Spinal cord (tissue), 10 donors: ENCODE data around the gene TARS1. TPM values are rescaled to one million over a fixed set of nuclear protein-coding genes. Genes with fewer than 3 reads are reported as not detected.
A peak's percentile ranks its signal among the peaks of the same experiment; 100 is the strongest.
"Not testable (repeated sequence)": the region's sequence is repeated elsewhere in the genome, so short reads cannot be mapped to it uniquely, and the experiment has no call there.

Source experiments
- DNase-seq, 6 donors: peaks; one replicate each; pipeline versions ENCODE4 v3.0.0 to v3.0.0-alpha.2; 2013 to 2015; ENCODE audit warnings: low spot score in 6 of 6, low read depth in 4 of 6
- H3K27ac ChIP-seq: one replicate; pipeline ENCODE4 v1.5.1; 2013; ENCODE audit warnings: low read depth, low read length, control low read depth
- H3K27me3 ChIP-seq: one replicate; pipeline ENCODE4 v1.6.1; 2013; ENCODE audit warnings: low read length; ENCODE audit not compliant: control insufficient read depth, insufficient read depth
- H3K36me3 ChIP-seq: one replicate; pipeline ENCODE4 v1.6.1; 2013; ENCODE audit warnings: low read length; ENCODE audit not compliant: control insufficient read depth, insufficient read depth
- H3K4me1 ChIP-seq: one replicate; pipeline ENCODE4 v1.6.1; 2013; ENCODE audit warnings: low read length; ENCODE audit not compliant: control insufficient read depth, insufficient read depth
- H3K4me3 ChIP-seq: one replicate; pipeline ENCODE4 v1.5.1; 2013; ENCODE audit warnings: low read depth, low read length, control low read depth
- H3K9me3 ChIP-seq: one replicate; pipeline ENCODE4 v1.6.1; 2013; ENCODE audit warnings: low read length; ENCODE audit not compliant: control insufficient read depth, insufficient read depth
- WGBS: methylation state at CpG from one replicate; pipeline ENCODE4 v1.1.5; 2013; ENCODE audit warnings: missing lambda C conversion rate; ENCODE audit not compliant: insufficient coverage; 5-methylcytosine and 5-hydroxymethylcytosine counted together
- polyA plus RNA-seq, 2 donors: library from polyadenylated mRNA; unstranded; fragments of 120-200 nt; gene quantifications; one replicate each; pipeline ENCODE4 v1.2.1, GENCODE V29; 2013; ENCODE audit not compliant: insufficient read length in 2 of 2
- total RNA-seq, 2 donors: library from RNA; depleted of rRNA in 1 of 2; stranded (reverse); fragments of 120-200 nt in 1 of 2; fragments of >200 nt in 1 of 2; gene quantifications; one replicate each; pipeline versions ENCODE4 v1.2.3 to v1.2.4, GENCODE V29; 2013 to 2014
- donor health status: healthy.

The TARS1 gene
- total and polyA plus RNA-seq, 4 donors = 83.9 to 117 (median 98.9) TPM

GRCh38 chr5:33435893-33436490 is 4.8 kb upstream of the TARS1 start:
- H3K4me1 ChIP-seq, H3K4me3 ChIP-seq, H3K36me3 ChIP-seq, H3K27me3 ChIP-seq, H3K27ac ChIP-seq, H3K9me3 ChIP-seq: not testable (repeated sequence)
- WGBS = 0% methylated on average over 1 of the region's 5 CpGs
- DNase-seq = peak in 4 of 6 donors; percentile 62 to 85 (median 73)

- no peak overlapping the region for H3K27ac ChIP-seq
These were observed 1.8 kb upstream of the TARS1 start for GRCh38 chr5:33438996-33439395.

DNA sequence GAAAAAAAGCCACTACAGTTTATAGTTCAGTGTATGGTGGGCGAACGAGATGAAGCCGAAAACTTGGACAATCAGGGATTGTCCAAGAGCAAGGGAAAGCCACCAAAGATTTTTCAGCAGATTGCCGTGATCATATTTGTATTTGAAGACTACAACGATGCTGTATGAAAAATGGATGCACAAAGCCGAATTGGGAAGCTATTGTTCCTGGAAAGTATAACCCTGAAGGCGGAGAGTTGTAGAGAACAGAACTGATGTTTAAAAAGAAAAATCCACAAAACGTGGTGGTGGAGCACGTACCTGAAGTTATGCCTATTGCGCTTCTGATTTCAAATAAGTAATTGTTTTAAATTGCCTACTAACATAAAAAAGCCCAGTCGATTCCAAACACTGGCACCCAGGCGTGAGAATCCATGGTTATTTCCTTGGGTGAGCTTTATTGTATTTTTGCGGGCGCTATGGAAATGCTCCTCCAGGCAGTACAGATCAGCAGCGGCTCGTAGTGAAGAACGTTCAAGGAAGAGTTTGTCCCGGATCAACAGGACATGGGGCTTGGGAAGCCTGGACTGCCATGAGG is 772 bp upstream of the TARS1 start:
- Histone ChIP-seq H3K27ac (peak overlapping the region; percentile 98), H3K4me1 (peaks cover 9% of the 10 kb centered on the region), H3K36me3 (peaks cover 3% of the 10 kb centered on the region), H3K4me3 (peak overlapping the region; percentile 95), H3K9me3 (no peaks in the 10 kb centered on the region), H3K27me3 (no peaks in the 10 kb centered on the region)
- DNase-seq = peak in 2 of 6 donors; percentile 11 to 44
- WGBS = under 1% methylated on average over 11 of the region's 18 CpGs

More at GRCh38 chr5:33438996-33439395, 1.8 kb upstream of the TARS1 start:
- H3K27me3 ChIP-seq = no peaks in the 10 kb centered on the region
- no CpG with 5 or more reads among the region's 6 CpGs for WGBS
- peaks cover 9% of the 10 kb centered on the region for H3K4me1 ChIP-seq
- H3K36me3 ChIP-seq = peaks cover 3% of the 10 kb centered on the region
- peak overlapping the region; percentile 95 for H3K4me3 ChIP-seq
- no peaks in the 10 kb centered on the region for H3K9me3 ChIP-seq
- DNase-seq = no peak

- peak in 2 of 6 donors; percentile 19 to 25 for DNase-seq
- Histone ChIP-seq H3K36me3 (peaks cover 3% of the 10 kb centered on the region), H3K9me3 (no peaks in the 10 kb centered on the region), H3K27me3 (no peaks in the 10 kb centered on the region), H3K27ac (peak overlapping the region; percentile 98), H3K4me1 (peaks cover 9% of the 10 kb centered on the region), H3K4me3 (peak overlapping the region; percentile 95)
- under 1% methylated on average over 22 of the region's 22 CpGs for WGBS
These were observed 744 bp downstream of the TARS1 start for GRCh38 chr5:33441241-33442177.

- Histone ChIP-seq H3K4me1 (peaks cover 15% of the 10 kb centered on the region), H3K36me3 (peaks cover 7% of the 10 kb centered on the region), H3K27ac (no peak overlapping the region), H3K27me3 (no peaks in the 10 kb centered on the region), H3K4me3 (no peak overlapping the region), H3K9me3 (no peaks in the 10 kb centered on the region)
- WGBS = 80% methylated on average over 1 of the region's 4 CpGs
- no peak for DNase-seq
These were observed 3.8 kb downstream of the TARS1 start for GRCh38 chr5:33444542-33444941.

DNA sequence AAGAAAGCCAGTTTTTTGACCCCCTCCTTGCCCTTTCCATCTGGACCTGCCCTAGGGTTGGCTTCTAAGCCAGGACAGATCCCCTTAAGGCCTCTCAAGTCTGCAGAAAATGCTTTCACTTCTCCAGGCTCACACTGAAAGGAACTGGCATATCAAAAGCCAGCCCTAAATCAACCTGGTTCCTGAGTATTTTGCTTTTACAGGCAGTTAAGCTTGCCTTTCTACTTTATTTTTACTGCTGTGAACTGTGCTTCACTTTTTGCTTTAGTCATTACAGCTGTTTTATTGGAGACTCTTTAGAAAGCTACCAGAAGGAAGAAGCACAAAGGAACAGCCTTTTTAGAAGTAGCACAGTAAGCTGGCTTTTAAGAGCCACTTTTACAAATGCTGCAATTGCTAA is 5.0 kb downstream of the TARS1 start:
- Histone ChIP-seq H3K27ac (peak overlapping the region; percentile 3), H3K4me3 (no peak overlapping the region)

DNA sequence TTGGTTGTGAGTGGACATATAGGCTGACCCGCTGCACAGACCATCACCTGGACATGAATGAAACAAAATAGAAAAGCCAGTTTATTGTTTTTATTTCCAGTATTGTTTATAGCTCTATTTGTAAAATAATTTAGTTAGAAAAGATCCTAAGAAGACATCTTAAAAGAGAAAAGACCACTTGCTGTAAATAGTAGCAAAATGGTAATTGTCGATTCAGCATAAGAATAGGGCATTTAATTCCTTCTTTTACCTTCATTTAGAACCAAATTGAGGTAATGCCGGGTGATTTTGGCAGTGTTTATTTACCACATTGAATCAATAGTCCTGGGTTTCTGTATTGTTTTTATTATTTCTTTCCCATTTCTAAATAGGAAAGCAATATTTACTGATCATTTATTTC is 7.4 kb downstream of the TARS1 start:
- Histone ChIP-seq H3K9me3 (no peaks in the 10 kb centered on the region), H3K27ac (no peak overlapping the region), H3K4me1 (peaks cover 6% of the 10 kb centered on the region), H3K36me3 (peaks cover 8% of the 10 kb centered on the region), H3K4me3 (no peak overlapping the region), H3K27me3 (no peaks in the 10 kb centered on the region)
- DNase-seq = no peak
- WGBS = no CpG with 5 or more reads among the region's 3 CpGs

More for the DNA sequence above, 5.0 kb downstream of the TARS1 start:
- H3K4me1 ChIP-seq = peaks cover 15% of the 10 kb centered on the region
- no peaks in the 10 kb centered on the region for H3K9me3 ChIP-seq
- DNase-seq = peak in 3 of 6 donors; percentile 17 to 51 (median 43)
- no peaks in the 10 kb centered on the region for H3K27me3 ChIP-seq
- peaks cover 8% of the 10 kb centered on the region for H3K36me3 ChIP-seq

DNA sequence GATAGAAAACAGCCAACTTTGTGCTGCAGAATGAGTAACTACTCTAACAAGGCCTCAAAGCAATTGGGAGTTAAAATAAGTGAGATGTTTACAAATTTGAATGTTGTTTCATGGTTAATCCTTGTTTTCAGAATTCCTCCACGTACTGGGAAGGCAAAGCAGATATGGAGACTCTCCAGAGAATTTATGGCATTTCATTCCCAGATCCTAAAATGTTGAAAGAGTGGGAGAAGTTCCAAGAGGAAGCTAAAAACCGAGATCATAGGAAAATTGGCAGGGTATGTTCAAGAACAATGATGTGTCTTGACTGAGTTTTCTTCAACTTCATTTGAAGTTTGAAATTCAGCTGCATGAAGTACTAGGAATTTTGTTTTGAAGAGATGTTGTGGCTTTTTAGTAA is 16.4 kb downstream of the TARS1 start:
- no peak overlapping the region for H3K4me3 ChIP-seq

GRCh38 chr5:33457817-33458216 is 17.1 kb downstream of the TARS1 start:
- no CpG with 5 or more reads among the region's 1 CpG for WGBS
- peaks cover 27% of the 10 kb centered on the region for H3K36me3 ChIP-seq

More for the DNA sequence above, 16.4 kb downstream of the TARS1 start:
- DNase-seq = no peak
- WGBS = 86% methylated on average over 1 of the region's 2 CpGs
- no peaks in the 10 kb centered on the region for H3K4me1 ChIP-seq
- no peak overlapping the region for H3K27ac ChIP-seq
- H3K36me3 ChIP-seq = peaks cover 27% of the 10 kb centered on the region
- no peaks in the 10 kb centered on the region for H3K27me3 ChIP-seq
- no peaks in the 10 kb centered on the region for H3K9me3 ChIP-seq

More at GRCh38 chr5:33457817-33458216, 17.1 kb downstream of the TARS1 start:
- H3K9me3 ChIP-seq = no peaks in the 10 kb centered on the region
- DNase-seq = no peak
- H3K27me3 ChIP-seq = no peaks in the 10 kb centered on the region
- no peak overlapping the region for H3K27ac ChIP-seq
- no peak overlapping the region for H3K4me3 ChIP-seq
- no peaks in the 10 kb centered on the region for H3K4me1 ChIP-seq
